Mesenteric fat pad (tissue), 1 donor: ENCODE measurements around the gene FASTK. TPM values are rescaled to one million over a fixed set of nuclear protein-coding genes. Genes with fewer than 3 reads are reported as not detected.

Experiments used
- DNase-seq: peaks from one replicate; pipeline ENCODE4 v3.0.0-alpha.2; 2020; ENCODE audit warnings: low spot score
- total RNA-seq: library from RNA; stranded (reverse); fragmentation: NEBNext Ultra II Directional; extraction: Animal tissue kit (Norgen Biotek cat#: 25700); gene quantifications from one replicate; pipeline ENCODE4 v1.2.1, GENCODE V29; 2021
- donor health status: DM: yes; HTN: yes; CAD: no.

FASTK gene
- total RNA-seq, 1 donor from 2014 or later: 59.3 TPM

- peak; percentile 96 for DNase-seq
These were observed 2.6 kb upstream of the FASTK start, which contains the start of gene TMUB1 for GRCh38 chr7:151083071-151083823. Gene TMUB1, minus strand, starts transcription at chr7:151083493. Its CDS starts 930 bp downstream, at chr7:151082563.

- DNase-seq: peak; percentile 84
These were observed 1.8 kb upstream of the FASTK start for GRCh38 chr7:151082141-151083070.

GRCh38 chr7:151081170-151082101 lies 827 bp upstream of the FASTK start:
- DNase-seq: peak; percentile 90

GRCh38 chr7:151080067-151080521 lies 515 bp downstream of the FASTK start:
- no peak for DNase-seq

- DNase-seq: no peak
These were observed 1.3 kb downstream of the FASTK start for GRCh38 chr7:151079199-151079910.

- DNase-seq: no peak
These were observed 2.2 kb downstream of the FASTK start for GRCh38 chr7:151078233-151079040.

GRCh38 chr7:151077705-151078232 lies 2.8 kb downstream of the FASTK start:
- DNase-seq: no peak

- DNase-seq: no peak
These were observed 3.5 kb downstream of the FASTK start for GRCh38 chr7:151076863-151077704.

GRCh38 chr7:151075978-151076426 lies 4.6 kb downstream of the FASTK start:
- DNase-seq: no peak

GRCh38 chr7:151075662-151075971 lies 5.0 kb downstream of the FASTK start:
- no peak for DNase-seq

- no peak for DNase-seq
These were observed 5.6 kb downstream of the FASTK start for GRCh38 chr7:151074817-151075661.

- DNase-seq: no peak
These were observed 6.6 kb downstream of the FASTK start for GRCh38 chr7:151073990-151074389.

- no peak for DNase-seq
These were observed 9.4 kb downstream of the FASTK start for GRCh38 chr7:151071032-151071866.

- DNase-seq: no peak
These were observed 10.0 kb downstream of the FASTK start for GRCh38 chr7:151070574-151070960.

- DNase-seq: no peak
These were observed 10.6 kb downstream of the FASTK start for GRCh38 chr7:151069841-151070573.
